Fibroblast of the aortic adventitia (primary cell): ENCODE data around the gene GIT1. TPM values are rescaled to one million over a fixed set of nuclear protein-coding genes. Genes with fewer than 3 reads are reported as not detected.

Experiments used
- DNase-seq: peaks from one replicate; pipeline ENCODE4 v3.0.0-alpha.2; 2010; ENCODE audit warnings: low read depth
- H3K4me3 ChIP-seq: 2 replicates; pipeline ENCODE4 v1.5.1; 2011; ENCODE audit warnings: low read depth, mild to moderate bottlenecking, control low read depth, low read length, moderate library complexity
- total RNA-seq: library from RNA; depleted of rRNA; stranded (reverse); fragments of >200 nt; gene quantifications from 2 replicates; pipeline ENCODE4 v1.2.3, GENCODE V29; 2012; ENCODE audit warnings: low replicate concordance
- TF ChIP-seq, protein P1 (sequence below): IDR thresholded peaks from 2 replicates; pipeline ENCODE4 v1.5.1; 2011; ENCODE audit warnings: mild to moderate bottlenecking, low read length, control low read depth, inconsistent platforms; ENCODE audit not compliant: insufficient read depth

Gene GIT1
- total RNA-seq, 1 donor = 38.6 TPM

DNA sequence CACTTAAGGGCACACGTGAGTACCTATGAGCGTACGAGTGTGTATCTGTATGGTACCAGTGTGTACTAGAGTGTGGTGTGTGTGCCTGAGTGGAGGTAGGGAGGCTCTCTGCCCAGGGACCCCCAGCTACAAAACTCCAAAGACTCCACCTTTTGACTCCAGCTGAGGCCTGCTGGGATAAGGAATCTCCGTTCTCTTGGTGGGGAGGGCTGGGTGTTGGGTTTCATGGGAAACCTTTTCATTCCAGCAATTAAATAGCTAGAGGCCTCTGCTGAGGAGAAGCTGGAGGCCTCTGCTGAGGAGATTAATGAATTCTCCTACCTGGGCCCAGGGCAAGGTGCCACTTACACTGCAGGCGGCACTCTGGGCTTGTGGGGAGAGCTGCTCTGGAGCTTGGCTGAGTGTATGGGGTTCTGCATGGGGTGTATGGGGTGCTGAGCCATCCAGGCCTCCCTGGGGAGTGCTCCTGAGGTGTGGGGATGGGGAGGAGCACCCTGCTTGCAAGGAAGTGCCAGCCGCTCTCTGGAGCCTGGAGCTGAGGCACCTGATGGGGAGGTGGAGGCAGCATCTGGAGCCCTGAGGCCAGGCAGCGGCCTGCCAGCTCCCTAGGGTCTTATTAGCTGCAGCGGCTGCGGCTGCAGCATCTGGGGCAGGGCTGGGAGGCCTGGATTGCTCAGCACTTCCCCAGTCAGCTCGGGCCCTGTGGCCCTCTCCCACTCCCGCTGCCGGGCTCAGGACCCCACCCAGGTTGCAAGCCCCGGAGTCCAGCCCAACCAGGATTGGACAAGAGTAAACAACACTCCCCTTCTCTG lies 8.1 kb upstream of the GIT1 start:
- TF ChIP-seq, protein P1, sequence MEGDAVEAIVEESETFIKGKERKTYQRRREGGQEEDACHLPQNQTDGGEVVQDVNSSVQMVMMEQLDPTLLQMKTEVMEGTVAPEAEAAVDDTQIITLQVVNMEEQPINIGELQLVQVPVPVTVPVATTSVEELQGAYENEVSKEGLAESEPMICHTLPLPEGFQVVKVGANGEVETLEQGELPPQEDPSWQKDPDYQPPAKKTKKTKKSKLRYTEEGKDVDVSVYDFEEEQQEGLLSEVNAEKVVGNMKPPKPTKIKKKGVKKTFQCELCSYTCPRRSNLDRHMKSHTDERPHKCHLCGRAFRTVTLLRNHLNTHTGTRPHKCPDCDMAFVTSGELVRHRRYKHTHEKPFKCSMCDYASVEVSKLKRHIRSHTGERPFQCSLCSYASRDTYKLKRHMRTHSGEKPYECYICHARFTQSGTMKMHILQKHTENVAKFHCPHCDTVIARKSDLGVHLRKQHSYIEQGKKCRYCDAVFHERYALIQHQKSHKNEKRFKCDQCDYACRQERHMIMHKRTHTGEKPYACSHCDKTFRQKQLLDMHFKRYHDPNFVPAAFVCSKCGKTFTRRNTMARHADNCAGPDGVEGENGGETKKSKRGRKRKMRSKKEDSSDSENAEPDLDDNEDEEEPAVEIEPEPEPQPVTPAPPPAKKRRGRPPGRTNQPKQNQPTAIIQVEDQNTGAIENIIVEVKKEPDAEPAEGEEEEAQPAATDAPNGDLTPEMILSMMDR = no peak
- DNase-seq = no peak
- no peak overlapping the region for H3K4me3 ChIP-seq

DNA sequence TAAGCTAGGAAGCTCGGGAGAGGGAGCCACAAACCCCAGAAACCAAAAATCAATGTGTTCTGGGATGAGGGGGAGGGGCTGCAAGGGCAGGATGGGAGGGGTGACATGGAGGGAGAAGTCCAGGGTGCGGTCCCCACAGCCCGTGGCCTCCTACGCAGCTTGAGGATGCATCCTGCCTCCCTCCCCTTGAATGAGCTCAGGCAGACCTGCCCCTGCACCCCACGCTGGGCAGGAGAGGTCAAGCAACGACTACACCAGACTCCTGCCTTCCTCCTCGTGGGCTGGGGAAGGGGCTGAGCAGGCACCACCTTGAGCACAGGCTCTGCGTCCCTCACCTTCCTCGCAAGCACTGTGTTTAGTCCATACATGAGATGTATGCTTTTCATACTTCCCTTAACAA lies 7.4 kb upstream of the GIT1 start:
- H3K4me3 ChIP-seq = no peak overlapping the region
- no peak for DNase-seq
- TF ChIP-seq, protein P1 = no peak

DNA sequence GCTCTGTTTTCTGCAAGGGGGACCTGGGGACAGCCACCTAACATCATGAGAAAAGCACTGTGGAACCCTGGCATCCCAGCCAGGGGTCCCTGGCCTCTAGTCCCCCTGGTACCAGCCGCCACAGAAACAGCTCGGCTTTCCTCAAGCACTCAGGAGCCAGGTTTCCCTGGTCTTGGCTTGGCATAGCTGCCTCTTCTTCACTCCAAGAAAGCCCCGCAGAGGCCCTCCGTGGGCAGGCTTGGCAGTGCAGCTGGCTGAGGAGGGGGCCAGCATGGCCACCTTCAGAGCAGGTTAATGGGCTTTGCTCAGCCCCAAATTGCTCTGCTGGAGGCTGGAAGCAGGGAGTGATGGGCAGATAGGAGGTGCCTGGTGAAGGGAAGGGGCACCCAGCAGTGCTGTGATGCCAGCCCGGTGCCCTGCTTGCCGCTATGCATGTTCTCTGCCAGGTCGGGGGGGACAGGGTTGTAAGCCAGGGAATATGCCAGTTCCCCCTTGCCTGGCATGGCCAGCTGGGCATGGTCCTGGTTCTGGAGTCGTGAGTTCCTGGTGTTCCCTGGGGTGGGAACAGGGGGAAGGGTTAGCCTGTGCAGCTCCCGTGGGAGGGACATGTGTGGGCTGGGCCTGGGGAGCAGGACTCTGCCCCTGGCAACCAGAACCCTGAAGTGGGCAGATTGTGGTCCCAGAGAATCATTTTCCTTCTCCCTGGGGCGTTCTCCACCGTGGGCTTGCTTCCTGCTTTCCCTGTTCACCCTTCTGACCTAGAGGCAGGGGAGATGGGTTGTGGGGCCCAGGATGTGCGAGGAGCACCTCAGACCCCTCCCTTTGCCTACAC lies 6.7 kb upstream of the GIT1 start:
- H3K4me3 ChIP-seq = no peak overlapping the region
- DNase-seq = no peak
- TF ChIP-seq, protein P1 = no peak

DNA sequence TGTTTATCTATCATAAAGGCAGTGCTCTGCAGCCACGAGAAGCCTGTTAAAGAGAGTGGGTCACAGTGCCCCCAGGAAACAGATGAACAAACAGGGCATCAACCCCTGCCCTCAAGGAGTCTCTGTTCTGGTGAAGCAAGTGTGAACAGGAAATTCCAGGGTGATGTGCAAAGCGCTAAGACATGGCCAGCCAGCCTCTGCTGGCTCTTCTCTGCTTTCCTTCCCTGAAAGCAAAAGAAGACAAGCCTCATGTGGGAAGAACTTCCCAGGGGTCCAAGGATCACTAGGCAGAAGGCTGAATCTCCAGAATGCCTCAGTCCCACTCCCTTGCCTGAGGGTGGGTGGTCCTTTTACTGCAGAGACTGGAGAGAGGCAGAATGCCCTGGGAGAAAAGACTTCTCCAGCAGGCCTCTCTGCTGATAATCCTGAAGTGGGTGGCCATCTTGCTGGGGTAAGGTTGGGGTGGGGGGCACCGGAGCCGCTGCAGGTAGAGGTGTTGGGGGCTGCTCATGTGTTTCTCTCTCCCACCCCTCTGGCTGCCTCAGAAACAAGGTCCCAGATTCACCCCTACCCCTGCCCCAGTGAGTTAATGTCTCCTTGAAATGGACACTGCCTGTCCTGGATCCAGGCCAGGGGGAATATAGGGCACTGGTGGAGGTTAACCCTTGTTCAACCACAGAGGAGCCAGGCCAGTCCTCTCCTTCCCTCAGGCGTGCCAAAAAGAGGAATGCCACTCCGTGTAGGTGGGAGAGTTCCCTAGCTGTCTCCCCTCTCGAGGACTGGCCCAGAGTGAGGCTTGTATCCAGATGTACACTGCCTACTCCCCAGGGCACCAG lies 5.9 kb upstream of the GIT1 start:
- no peak overlapping the region for H3K4me3 ChIP-seq
- TF ChIP-seq, protein P1 = no peak
- DNase-seq = peak; percentile 36

DNA sequence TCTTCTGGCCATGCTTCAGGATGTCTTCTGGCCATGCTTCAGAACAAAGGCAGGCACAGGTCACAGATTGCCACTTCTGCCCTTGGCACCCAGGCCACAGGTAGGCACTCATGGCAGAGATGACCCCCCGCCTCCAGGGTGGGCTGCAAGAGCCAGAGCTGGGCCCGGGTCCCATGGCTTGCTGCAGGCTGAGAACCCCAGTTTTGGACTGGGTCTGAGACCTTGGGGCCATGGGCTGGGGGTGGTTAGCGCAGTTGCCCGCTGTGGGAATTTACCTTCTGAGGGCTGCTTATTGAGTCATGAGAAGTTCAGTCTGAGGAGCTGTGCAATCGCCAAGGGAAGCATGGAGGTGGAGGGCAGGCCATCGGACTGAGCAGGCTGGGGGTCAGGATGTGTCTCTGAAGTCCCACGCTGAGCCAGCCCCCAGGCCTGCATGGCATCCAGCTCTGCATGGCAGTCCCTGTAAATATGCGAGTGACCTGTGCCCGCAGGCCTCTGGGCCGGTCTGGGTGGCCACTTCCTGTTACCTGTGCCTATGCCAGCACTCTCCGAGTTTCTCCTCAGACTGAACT lies 5.2 kb upstream of the GIT1 start:
- TF ChIP-seq, protein P1 = no peak
- H3K4me3 ChIP-seq = peak overlapping the region; percentile 69
- no peak for DNase-seq
